Fibroblast of the aortic adventitia (primary cell): ENCODE measurements around the gene SFT2D2. TPM values are rescaled to one million over a fixed set of nuclear protein-coding genes. Genes with fewer than 3 reads are reported as not detected.
"Not testable (repeated sequence)": the region's sequence is repeated elsewhere in the genome, so short reads cannot be mapped to it uniquely, and the experiment has no call there.

Experiments used
- DNase-seq: peaks from one replicate; pipeline ENCODE4 v3.0.0-alpha.2; 2010; ENCODE audit warnings: low read depth
- H3K4me3 ChIP-seq: 2 replicates; pipeline ENCODE4 v1.5.1; 2011; ENCODE audit warnings: low read depth, mild to moderate bottlenecking, control low read depth, low read length, moderate library complexity
- total RNA-seq: library from RNA; depleted of rRNA; stranded (reverse); fragments of >200 nt; gene quantifications from 2 replicates; pipeline ENCODE4 v1.2.3, GENCODE V29; 2012; ENCODE audit warnings: low replicate concordance
- TF ChIP-seq, protein P1 (sequence below): IDR thresholded peaks from 2 replicates; pipeline ENCODE4 v1.5.1; 2011; ENCODE audit warnings: mild to moderate bottlenecking, low read length, control low read depth, inconsistent platforms; ENCODE audit not compliant: insufficient read depth

The SFT2D2 gene
- total RNA-seq, 1 donor, result 72.8 TPM

DNA sequence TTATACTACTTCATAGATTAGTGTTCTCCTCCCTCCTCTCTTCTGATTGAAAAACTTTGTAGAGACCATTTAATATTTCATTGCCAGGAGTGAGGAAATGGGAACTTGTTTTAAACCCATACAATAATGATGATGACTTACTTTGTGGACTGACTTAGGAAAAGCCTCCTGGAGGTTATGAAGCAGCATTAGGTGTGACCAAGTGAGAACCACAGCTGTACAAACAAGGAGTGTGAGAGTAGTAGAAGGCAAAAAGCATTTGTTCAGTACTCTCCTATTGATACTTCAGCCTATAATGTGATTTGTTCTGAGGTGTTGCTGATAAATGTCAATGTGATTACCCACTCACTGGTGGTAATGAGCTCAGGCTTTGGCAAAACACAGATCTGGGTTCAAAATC lies 38.6 kb upstream of the SFT2D2 start:
- no peak for DNase-seq
- no peak overlapping the region for H3K4me3 ChIP-seq
- TF ChIP-seq, protein P1, sequence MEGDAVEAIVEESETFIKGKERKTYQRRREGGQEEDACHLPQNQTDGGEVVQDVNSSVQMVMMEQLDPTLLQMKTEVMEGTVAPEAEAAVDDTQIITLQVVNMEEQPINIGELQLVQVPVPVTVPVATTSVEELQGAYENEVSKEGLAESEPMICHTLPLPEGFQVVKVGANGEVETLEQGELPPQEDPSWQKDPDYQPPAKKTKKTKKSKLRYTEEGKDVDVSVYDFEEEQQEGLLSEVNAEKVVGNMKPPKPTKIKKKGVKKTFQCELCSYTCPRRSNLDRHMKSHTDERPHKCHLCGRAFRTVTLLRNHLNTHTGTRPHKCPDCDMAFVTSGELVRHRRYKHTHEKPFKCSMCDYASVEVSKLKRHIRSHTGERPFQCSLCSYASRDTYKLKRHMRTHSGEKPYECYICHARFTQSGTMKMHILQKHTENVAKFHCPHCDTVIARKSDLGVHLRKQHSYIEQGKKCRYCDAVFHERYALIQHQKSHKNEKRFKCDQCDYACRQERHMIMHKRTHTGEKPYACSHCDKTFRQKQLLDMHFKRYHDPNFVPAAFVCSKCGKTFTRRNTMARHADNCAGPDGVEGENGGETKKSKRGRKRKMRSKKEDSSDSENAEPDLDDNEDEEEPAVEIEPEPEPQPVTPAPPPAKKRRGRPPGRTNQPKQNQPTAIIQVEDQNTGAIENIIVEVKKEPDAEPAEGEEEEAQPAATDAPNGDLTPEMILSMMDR, result no peak

DNA sequence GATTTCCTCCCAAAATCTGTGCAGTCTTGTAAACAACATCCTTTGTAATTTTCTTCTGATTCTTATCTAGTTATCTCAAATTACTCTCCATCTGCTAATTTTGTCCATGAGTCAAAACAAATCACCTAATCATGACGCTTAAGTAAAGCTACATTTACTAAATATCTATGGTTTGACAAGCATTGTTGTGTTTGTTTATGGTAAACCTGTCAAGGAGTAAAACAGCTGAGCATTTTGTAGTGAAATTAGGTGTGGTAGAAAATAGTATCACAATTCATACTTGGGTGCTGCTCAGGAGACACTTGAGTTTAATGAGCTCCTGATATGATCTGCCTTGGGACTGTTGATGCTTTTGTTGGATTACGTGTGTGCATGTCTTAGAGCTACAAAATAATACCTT lies 35.4 kb upstream of the SFT2D2 start:
- H3K4me3 ChIP-seq, result no peak overlapping the region
- DNase-seq, result no peak
- TF ChIP-seq, protein P1, result no peak

DNA sequence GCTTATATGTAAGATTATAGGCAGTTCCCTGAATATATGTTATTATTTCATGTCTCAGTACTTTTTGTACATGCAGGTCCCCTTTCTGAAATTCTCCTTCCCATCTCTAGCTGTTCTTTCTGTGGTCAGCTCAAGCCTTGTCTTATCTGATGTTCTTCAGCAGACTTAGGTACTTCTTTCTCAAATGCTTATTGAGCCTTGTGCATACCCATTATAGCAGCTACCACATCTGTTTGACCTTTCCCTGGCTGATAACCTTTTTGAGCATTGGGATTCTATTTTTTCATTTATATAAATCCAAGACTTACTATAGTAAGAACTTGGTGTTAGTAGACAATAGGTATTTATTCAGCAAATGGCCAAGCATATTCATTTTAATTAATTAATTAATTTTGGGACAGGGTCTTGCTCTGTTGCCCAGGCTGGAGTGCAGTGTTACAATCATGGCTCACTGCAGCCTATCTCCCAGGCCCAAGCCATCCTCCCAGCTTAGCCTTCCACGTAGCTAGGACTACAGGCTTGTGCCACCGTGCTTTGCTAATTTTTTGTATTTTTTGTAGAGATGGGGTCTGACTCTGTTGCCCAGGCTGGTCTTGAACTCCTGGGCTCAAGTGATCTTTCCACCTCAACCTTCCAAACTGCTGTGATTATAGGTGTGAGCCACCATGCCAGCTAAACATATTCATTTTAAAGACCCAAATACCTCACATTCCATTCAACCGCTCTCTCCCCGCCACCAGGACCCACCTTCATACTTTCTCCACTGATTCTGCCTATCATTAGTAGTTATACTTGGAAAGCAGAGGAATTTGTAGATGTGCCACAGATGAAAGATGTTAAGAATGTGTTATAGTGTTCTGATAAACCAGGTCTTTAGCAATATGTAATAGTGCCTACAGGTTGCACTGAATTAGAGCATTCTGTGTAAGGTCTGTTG lies 30.3 kb upstream of the SFT2D2 start:
- no peak overlapping the region for H3K4me3 ChIP-seq
- DNase-seq, result no peak
- TF ChIP-seq, protein P1, result no peak

DNA sequence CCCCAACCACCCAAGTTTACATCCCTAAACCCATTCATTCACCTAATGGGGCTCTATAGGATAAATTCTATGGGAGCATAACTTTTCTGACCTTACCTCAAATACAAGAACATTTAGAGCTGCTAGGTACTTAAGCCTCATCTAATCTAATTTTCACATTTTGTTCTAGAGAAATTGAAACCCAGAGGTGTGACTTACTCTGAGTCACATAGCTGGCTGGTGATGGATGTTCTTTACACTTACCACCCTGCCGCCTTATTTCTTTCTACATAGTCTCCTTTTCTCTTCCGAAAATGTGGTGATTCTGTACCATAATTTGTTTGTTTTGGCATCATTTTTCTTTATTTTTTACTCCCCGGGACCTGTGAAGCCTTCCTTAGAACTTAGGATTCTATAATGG lies 26.7 kb upstream of the SFT2D2 start:
- no peak for DNase-seq
- TF ChIP-seq, protein P1, result no peak
- no peak overlapping the region for H3K4me3 ChIP-seq

DNA sequence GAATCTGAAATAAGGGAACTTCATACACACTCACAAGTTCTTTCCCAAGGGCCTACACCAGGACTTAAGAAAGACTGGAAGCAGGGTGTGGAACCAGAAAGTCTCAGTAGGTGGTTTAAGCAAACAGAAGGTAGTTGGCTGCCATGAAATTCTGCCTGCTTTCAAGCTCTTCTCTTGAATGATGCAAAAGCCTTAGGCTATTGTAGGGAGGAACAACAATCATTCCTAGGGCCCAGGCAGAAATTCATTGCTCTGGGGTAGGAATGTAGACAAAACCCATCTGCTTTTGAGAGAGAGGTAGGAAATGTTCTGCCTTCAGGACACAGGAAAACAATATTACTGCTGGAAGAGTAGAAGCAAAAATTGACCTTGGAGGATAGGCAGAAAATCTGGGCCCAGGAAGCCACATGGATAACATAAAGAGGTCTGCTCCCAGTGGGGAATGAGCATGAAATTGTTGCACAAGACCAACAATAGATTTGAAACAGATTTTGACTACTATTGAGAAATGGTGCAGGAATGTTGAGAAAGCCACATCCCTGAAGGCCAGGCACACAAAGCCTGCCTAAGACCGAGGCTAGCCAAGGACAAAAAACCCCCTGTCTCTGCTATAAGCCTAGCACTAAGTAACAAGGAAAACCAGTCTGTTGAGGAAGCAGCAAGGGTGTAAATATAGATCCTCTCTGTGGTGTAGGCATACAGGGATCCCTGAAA lies 22.7 kb upstream of the SFT2D2 start:
- DNase-seq, result peak; percentile 95
- H3K4me3 ChIP-seq, result no peak overlapping the region
- TF ChIP-seq, protein P1, result no peak

DNA sequence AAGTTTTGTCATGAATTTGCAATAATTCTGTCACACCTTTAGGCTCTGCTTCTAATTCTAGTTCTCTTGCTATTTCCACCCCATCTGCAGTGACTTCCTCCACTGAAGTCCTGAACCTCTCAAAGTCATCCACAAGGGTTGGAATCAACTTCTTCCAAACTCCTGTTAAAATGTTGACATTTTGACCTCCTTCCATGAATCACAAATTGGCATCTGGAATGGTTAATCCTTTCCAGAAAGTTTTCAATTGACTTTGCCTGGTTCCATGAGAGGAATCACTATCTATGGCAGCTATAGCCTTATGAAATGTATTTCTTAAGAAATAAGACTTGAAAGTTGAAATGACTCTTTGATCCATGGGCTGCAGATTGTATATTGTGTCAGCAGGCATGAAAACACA lies 19.7 kb upstream of the SFT2D2 start:
- TF ChIP-seq, protein P1, result no peak
- no peak overlapping the region for H3K4me3 ChIP-seq
- DNase-seq, result peak; percentile 40

DNA sequence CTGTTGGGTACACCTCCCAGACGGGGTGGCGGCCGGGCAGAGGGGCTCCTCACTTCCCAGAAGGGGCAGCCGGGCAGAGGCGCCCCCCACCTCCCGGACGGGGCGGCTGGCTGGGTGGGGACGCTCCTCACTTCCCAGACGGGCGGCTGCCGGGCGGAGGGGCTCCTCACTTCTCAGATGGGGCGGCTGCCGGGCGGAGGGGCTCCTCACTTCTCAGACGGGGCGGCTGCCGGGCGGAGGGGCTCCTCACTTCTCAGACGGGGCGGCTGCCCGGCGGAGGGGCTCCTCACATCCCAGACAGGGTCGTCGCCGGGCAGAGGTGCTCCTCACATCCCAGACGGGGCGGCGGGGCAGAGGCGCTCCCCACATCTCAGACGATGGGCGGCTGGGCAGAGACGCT lies 18.1 kb upstream of the SFT2D2 start:
- H3K4me3 ChIP-seq, DNase-seq: not testable (repeated sequence)
